MM.1S (cell line): ENCODE results near the gene HACE1.
"Not testable (repeated sequence)": the region's sequence is repeated elsewhere in the genome, so short reads cannot be mapped to it uniquely, and the experiment has no call there.

Experiments
- DNase-seq: peaks from one replicate; pipeline ENCODE4 v3.0.0-alpha.2; 2015
- H2AFZ ChIP-seq: fragments of 300-600 bp; sonication (generic); 2 replicates; pipeline ENCODE4 v1.6.0; 2016; ENCODE audit warnings: antibody characterized with exemption, low read length
- H3F3A ChIP-seq: fragments of 300-600 bp; sonication (generic); 2 replicates; pipeline ENCODE4 v1.6.1; 2016; ENCODE audit warnings: mild to moderate bottlenecking, antibody characterized with exemption, low read length, moderate library complexity, mixed read lengths; ENCODE audit not compliant: insufficient read depth
- H3K27ac ChIP-seq: fragments of 300-600 bp; sonication (generic); 2 replicates; pipeline ENCODE4 v1.5.1; 2016; ENCODE audit warnings: mild to moderate bottlenecking, low read length
- H3K27me3 ChIP-seq: fragments of 300-600 bp; sonication (generic); replicated peaks from 2 replicates; pipeline ENCODE4 v1.6.0; 2016; ENCODE audit warnings: low read length; ENCODE audit not compliant: insufficient read depth
- H3K36me3 ChIP-seq: fragments of 300-600 bp; sonication (generic); replicated peaks from 2 replicates; pipeline ENCODE4 v1.6.1; 2016; ENCODE audit warnings: mild to moderate bottlenecking, low read length, mixed read lengths; ENCODE audit not compliant: insufficient read depth
- H3K4me1 ChIP-seq: fragments of 300-600 bp; sonication (generic); 2 replicates; pipeline ENCODE4 v1.6.1; 2016; ENCODE audit warnings: low read length, mixed read lengths
- H3K4me2 ChIP-seq: fragments of 300-600 bp; sonication (generic); 2 replicates; pipeline ENCODE4 v1.6.0; 2016; ENCODE audit warnings: low read depth, low read length
- H3K4me3 ChIP-seq: fragments of 300-600 bp; sonication (generic); 2 replicates; pipeline ENCODE4 v1.5.1; 2016; ENCODE audit warnings: low read length, mixed read lengths
- H3K79me2 ChIP-seq: fragments of 300-600 bp; sonication (generic); 2 replicates; pipeline ENCODE4 v1.6.1; 2016; ENCODE audit warnings: mixed run types, low read length, mixed read lengths
- H3K9ac ChIP-seq: fragments of 300-600 bp; sonication (generic); 2 replicates; pipeline ENCODE4 v1.6.1; 2016; ENCODE audit warnings: low read length, mixed read lengths
- H3K9me2 ChIP-seq: fragments of 300-600 bp; sonication (generic); replicated peaks from 2 replicates; pipeline ENCODE4 v1.6.1; 2016; ENCODE audit warnings: mild to moderate bottlenecking, low read length, mixed read lengths; ENCODE audit not compliant: insufficient read depth
- H3K9me3 ChIP-seq: fragments of 300-600 bp; sonication (generic); replicated peaks from 2 replicates; pipeline ENCODE4 v1.6.1; 2016; ENCODE audit warnings: mild to moderate bottlenecking, low read length, mixed read lengths; ENCODE audit not compliant: insufficient read depth
- H4K20me1 ChIP-seq: fragments of 300-600 bp; sonication (generic); 2 replicates; pipeline ENCODE4 v1.6.1; 2016; ENCODE audit warnings: mild to moderate bottlenecking, low read length, moderate library complexity, mixed read lengths; ENCODE audit not compliant: insufficient read depth
- EZH2 ChIP-seq: fragments of 300-600 bp; sonication (generic); optimal IDR thresholded peaks from 2 replicates; pipeline ENCODE3; 2017; ENCODE audit warnings: low read depth, mild to moderate bottlenecking, antibody characterized with exemption, low read length, mixed read lengths
- EZH2phosphoT487 ChIP-seq: fragments of 300-600 bp; sonication (generic); IDR thresholded peaks from 2 replicates; pipeline ENCODE4 v1.6.1; 2018; ENCODE audit warnings: antibody characterized with exemption, low read length
- TF ChIP-seq, protein P1 (sequence below): fragments of 300-600 bp; sonication (generic); IDR thresholded peaks from 2 replicates; pipeline ENCODE4 v1.5.1; 2016; ENCODE audit warnings: antibody characterized with exemption, low read length, mixed read lengths

HACE1 gene

DNA sequence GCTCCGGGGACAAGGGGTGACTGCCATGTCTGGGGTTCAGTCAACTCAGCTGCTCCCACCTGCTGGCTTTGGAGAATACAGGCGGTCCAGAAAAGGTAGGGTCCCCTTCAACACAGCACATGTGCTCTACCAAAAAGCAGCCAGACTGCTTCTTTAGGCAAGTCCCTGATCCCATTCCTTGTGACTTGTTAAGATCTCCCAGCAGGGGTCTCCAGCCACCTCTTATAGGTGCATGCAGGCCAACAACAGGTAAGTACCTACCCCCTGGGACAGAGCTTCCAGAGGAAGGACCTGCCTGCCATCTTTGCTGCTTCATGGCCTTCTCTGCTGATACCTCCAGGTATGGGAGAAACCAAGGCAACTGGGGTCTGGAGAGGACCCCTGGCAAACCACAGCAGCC is 106.5 kb downstream of the HACE1 start:
- no peak for DNase-seq
- H3K36me3 ChIP-seq: no peaks in the 10 kb centered on the region

DNA sequence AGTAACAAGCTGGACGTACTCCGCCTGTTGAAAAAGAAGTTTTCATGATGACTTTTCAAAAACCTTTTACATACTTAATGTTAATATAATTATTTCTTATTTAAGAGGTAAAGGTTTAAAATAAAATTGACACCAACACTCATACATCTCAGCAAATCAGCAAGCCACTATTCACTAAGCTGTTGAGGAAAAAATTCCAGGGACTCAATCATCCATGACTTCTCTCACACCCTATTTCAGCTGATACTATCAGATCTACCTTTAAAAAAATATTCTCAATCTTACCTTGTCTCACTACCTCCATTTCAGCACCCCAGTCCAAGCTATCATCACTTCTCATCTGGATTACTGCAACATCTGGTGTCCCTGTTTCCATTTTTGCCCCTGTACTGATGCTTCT is 109.3 kb downstream of the HACE1 start:
- no peaks in the 10 kb centered on the region for H3F3A ChIP-seq
- no peaks in the 10 kb centered on the region for H4K20me1 ChIP-seq
- no peaks in the 10 kb centered on the region for H3K4me1 ChIP-seq
- no peaks in the 10 kb centered on the region for H3K9me2 ChIP-seq
- H3K9me3 ChIP-seq: no peaks in the 10 kb centered on the region
- H3K9ac ChIP-seq: no peak overlapping the region
- no peak overlapping the region for H3K27ac ChIP-seq
- H2AFZ ChIP-seq: no peak overlapping the region
- TF ChIP-seq, protein P1, sequence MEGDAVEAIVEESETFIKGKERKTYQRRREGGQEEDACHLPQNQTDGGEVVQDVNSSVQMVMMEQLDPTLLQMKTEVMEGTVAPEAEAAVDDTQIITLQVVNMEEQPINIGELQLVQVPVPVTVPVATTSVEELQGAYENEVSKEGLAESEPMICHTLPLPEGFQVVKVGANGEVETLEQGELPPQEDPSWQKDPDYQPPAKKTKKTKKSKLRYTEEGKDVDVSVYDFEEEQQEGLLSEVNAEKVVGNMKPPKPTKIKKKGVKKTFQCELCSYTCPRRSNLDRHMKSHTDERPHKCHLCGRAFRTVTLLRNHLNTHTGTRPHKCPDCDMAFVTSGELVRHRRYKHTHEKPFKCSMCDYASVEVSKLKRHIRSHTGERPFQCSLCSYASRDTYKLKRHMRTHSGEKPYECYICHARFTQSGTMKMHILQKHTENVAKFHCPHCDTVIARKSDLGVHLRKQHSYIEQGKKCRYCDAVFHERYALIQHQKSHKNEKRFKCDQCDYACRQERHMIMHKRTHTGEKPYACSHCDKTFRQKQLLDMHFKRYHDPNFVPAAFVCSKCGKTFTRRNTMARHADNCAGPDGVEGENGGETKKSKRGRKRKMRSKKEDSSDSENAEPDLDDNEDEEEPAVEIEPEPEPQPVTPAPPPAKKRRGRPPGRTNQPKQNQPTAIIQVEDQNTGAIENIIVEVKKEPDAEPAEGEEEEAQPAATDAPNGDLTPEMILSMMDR: no peak
- TF ChIP-seq EZH2phosphoT487 (no peak), EZH2 (no peak)
- H3K79me2 ChIP-seq: no peaks in the 10 kb centered on the region
- H3K36me3 ChIP-seq: no peaks in the 10 kb centered on the region
- H3K27me3 ChIP-seq: no peaks in the 10 kb centered on the region
- no peak for DNase-seq
- H3K4me2 ChIP-seq: no peak overlapping the region
- no peak overlapping the region for H3K4me3 ChIP-seq

More for the DNA sequence above, 106.5 kb downstream of the HACE1 start:
- H4K20me1 ChIP-seq: no peaks in the 10 kb centered on the region
- H3K9me2 ChIP-seq: no peaks in the 10 kb centered on the region
- H3F3A ChIP-seq: no peaks in the 10 kb centered on the region
- no peaks in the 10 kb centered on the region for H3K4me1 ChIP-seq
- no peak overlapping the region for H3K4me2 ChIP-seq
- H3K9ac ChIP-seq: no peak overlapping the region
- H3K27me3 ChIP-seq: no peaks in the 10 kb centered on the region
- no peak overlapping the region for H3K27ac ChIP-seq
- H3K79me2 ChIP-seq: no peaks in the 10 kb centered on the region
- TF ChIP-seq EZH2phosphoT487 (no peak), EZH2 (no peak)
- TF ChIP-seq, protein P1: no peak
- no peak overlapping the region for H2AFZ ChIP-seq
- H3K9me3 ChIP-seq: no peaks in the 10 kb centered on the region
- no peak overlapping the region for H3K4me3 ChIP-seq

DNA sequence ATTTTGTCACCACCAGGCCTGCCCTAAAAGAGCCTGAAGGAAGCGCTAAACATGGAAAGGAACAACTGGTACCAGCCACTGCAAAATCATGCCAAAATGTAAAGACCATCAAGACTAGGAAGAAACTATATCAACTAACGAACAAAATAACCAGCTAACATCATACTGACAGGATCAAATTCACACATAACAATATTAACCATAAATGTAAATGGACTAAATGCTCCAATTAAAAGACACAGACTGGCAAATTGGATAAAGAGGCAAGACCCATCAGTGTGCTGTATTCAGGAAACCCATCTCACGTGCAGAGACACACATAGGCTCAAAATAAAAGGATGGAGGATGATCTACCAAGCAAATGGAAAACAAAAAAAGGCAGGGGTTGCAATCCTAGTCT is 120.6 kb downstream of the HACE1 start:
- H3K4me1 ChIP-seq, H3F3A ChIP-seq, H3K9ac ChIP-seq, H3K4me2 ChIP-seq, H2AFZ ChIP-seq, H3K9me2 ChIP-seq, H3K36me3 ChIP-seq, H4K20me1 ChIP-seq, H3K27me3 ChIP-seq, DNase-seq, H3K27ac ChIP-seq, H3K9me3 ChIP-seq, H3K4me3 ChIP-seq, H3K79me2 ChIP-seq: not testable (repeated sequence)

DNA sequence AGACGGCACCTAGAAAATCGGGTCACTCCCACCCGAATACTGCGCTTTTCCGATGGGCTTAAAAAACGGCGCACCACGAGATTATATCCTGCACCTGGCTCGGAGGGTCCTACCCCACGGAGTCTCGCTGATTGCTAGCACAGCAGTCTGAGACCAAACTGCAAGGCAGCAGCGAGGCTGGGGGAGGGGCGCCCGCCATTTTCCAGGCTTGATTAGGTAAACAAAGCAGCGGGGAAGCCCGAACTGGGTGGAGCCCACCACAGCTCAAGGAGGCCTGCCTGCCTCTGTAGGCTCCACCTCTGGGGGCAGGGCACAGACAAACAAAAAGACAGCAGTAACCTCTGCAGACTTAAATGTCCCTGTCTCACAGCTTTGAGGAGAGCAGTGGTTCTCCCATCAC is 122.2 kb downstream of the HACE1 start:
- not testable (repeated sequence) for H3K36me3 ChIP-seq, H3K4me3 ChIP-seq, DNase-seq, H4K20me1 ChIP-seq, H3K4me1 ChIP-seq, H3K9me2 ChIP-seq, H3K9ac ChIP-seq, H3K27ac ChIP-seq, H3K27me3 ChIP-seq, H3F3A ChIP-seq, H3K9me3 ChIP-seq, H3K79me2 ChIP-seq, H2AFZ ChIP-seq, H3K4me2 ChIP-seq
